ENCODE results near the gene FAM89A. TPM values are rescaled to one million over a fixed set of nuclear protein-coding genes. Genes with fewer than 3 reads are reported as not detected.

Gene FAM89A
- total and polyA plus RNA-seq, 2 of the 8 experiments (the other 6 are each of a cell fraction or from before 2014, with no cell fraction given) = 2.1 to 2.2 TPM

GRCh38 chr1:230992100-230992774, 47.8 kb downstream of the FAM89A start:
- H3K9me3 ChIP-seq (ENCODE audit: insufficient read depth in 2 of 2, low read depth in 1 of 2, low read length in 1 of 2) = no peaks in the 10 kb centered on the region
- no peak overlapping the region for H4K8ac ChIP-seq (ENCODE audit: extremely low read depth, insufficient read depth, low read length)
- no peak overlapping the region for H2BK12ac ChIP-seq (ENCODE audit: low read depth, low read length)
- H3K4ac ChIP-seq (replicated peaks; ENCODE audit: insufficient read length, low read depth, low read length) = no peak overlapping the region
- no peak overlapping the region for H3K14ac ChIP-seq (ENCODE audit: insufficient read length)
- CTCF ChIA-PET (ENCODE audit: partially characterized antibody) = interaction anchor here (0.6 to 1.5 kb wide), 4 partner anchors 10 to 586 kb away, joined by 3 to 4 read pairs (median 3); no protein-coding TSS in a partner anchor
- H3K23me2 ChIP-seq (ENCODE audit: low read depth, low read length) = no peaks in the 10 kb centered on the region
- H2BK20ac ChIP-seq (ENCODE audit: low read length) = no peak overlapping the region
- no peak overlapping the region for H2BK120ac ChIP-seq (replicated peaks; ENCODE audit: low read depth, low read length)
- FAIRE-seq = no peak
- H4K20me1 ChIP-seq (replicated peaks in 1 of 2; ENCODE audit: control insufficient read depth in 1 of 2, insufficient read depth in 2 of 2, low read length in 2 of 2) = peaks cover 2 to 6% of the 10 kb centered on the region in 2 experiments
- no peak overlapping the region for H3K56ac ChIP-seq (replicated peaks; ENCODE audit: insufficient read length, low read depth, low read length)
- 91% methylated on average over 7 of the region's 7 CpGs; no CpG with 5 or more reads in 1 of the 2 experiments for WGBS, 2 experiments (ENCODE audit: extremely low coverage in 1 of 2, insufficient coverage in 1 of 2, insufficient read length in 1 of 2, insufficient replicate concordance in 2 of 2, low coverage in 1 of 2, low lambda C conversion rate in 2 of 2, missing lambda C conversion rate in 1 of 2)
- no peak overlapping the region for H3K23ac ChIP-seq (ENCODE audit: insufficient read length)
- TF ChIP-seq RBBP5 (IDR thresholded peaks at IDR 0.05; ENCODE audit: borderline replicate concordance, low read depth, low read length) = no peak
- TF ChIP-seq SAP30 (IDR thresholded peaks at IDR 0.05; ENCODE audit: insufficient read depth, insufficient replicate concordance, low read length) = no peak
- no peak for TF ChIP-seq POLR2A (IDR thresholded peaks at IDR 0.05; ENCODE audit: control extremely low read depth in 1 of 2, low read depth in 2 of 2, low read length in 2 of 2)
- TF ChIP-seq CBX5 (IDR thresholded peaks at IDR 0.05; ENCODE audit: low read depth, low read length) = no peak
- H2BK15ac ChIP-seq (ENCODE audit: low read length) = no peak overlapping the region
- peaks cover 0 to 4% (median 3%) of the 10 kb centered on the region in 4 experiments; a peak in 4 of 8 replicates for H3K36me3 ChIP-seq (ENCODE audit: control insufficient read depth in 2 of 4, insufficient read depth in 4 of 4, low read length in 3 of 4)
- POLR2A ChIA-PET (ENCODE audit: partially characterized antibody) = no interaction called here
- no peak overlapping the region for H3K27ac ChIP-seq (ENCODE audit: low read depth, low read length)
- H4K91ac ChIP-seq (replicated peaks; ENCODE audit: insufficient read length, low read length) = no peak overlapping the region
- no peaks in the 10 kb centered on the region for H3K79me2 ChIP-seq (ENCODE audit: control insufficient read depth in 1 of 2, insufficient read depth in 2 of 2, low read length in 2 of 2)
- H2BK5ac ChIP-seq (ENCODE audit: low read depth, low read length) = no peak overlapping the region
- no peak overlapping the region for H4K5ac ChIP-seq (ENCODE audit: insufficient read length, low read depth, low read length)
- H3K79me1 ChIP-seq (ENCODE audit: low read depth, low read length) = no peaks in the 10 kb centered on the region
- no peak overlapping the region for H3K4me2 ChIP-seq (ENCODE audit: insufficient read depth in 1 of 2, low read depth in 2 of 2, low read length in 2 of 2)
- H2AK5ac ChIP-seq (ENCODE audit: low read depth, low read length) = no peak overlapping the region
- no peak for DNase-seq (ENCODE audit: low read depth in 1 of 2, low spot score in 2 of 2)
- H3K4me1 ChIP-seq (replicated peaks in 1 of 4; ENCODE audit: control insufficient read depth in 3 of 4, insufficient read depth in 4 of 4, low read length in 3 of 4) = no peaks in the 10 kb centered on the region
- peaks cover 2 to 7% (median 5%) of the 10 kb centered on the region in 4 experiments; a peak in 6 of 7 replicates for H3K27me3 ChIP-seq (replicated peaks in 1 of 4; ENCODE audit: control insufficient read depth in 3 of 4, extremely low read depth in 1 of 4, insufficient read depth in 3 of 4, low read length in 3 of 4)
- H3K18ac ChIP-seq (ENCODE audit: extremely low read depth, low read length) = no peak overlapping the region
- H2AFZ ChIP-seq (ENCODE audit: low read length) = no peak overlapping the region
- no peak overlapping the region for H3K4me3 ChIP-seq (ENCODE audit: extremely low read depth in 1 of 4, insufficient read depth in 2 of 4, low read depth in 3 of 4, low read length in 4 of 4)
- no peak overlapping the region for H3K9ac ChIP-seq (replicated peaks in 1 of 4; ENCODE audit: extremely low read depth in 1 of 4, low read depth in 3 of 4, low read length in 3 of 4)
